CD14-positive monocyte (primary cell): ENCODE results near the gene CASTOR1. TPM values are rescaled to one million over a fixed set of nuclear protein-coding genes. Genes with fewer than 3 reads are reported as not detected.
A peak's percentile ranks its signal among the peaks of the same experiment; 100 is the strongest.

Experiments used
- DNase-seq, 3 donors: peaks; one replicate each; pipeline ENCODE4 v3.0.0-alpha.2; 2011 to 2022
- H2AFZ ChIP-seq: 2 replicates; pipeline ENCODE4 v1.6.0; 2012; ENCODE audit warnings: mild to moderate bottlenecking, low read depth, low read length, inconsistent platforms; ENCODE audit not compliant: insufficient read depth, poor library complexity, severe bottlenecking
- H3K27ac ChIP-seq, 2 donors: 1 replicate in 1 of 2; 2 replicates in 1 of 2; pipeline ENCODE4 v1.5.1; 2012 to 2013; ENCODE audit warnings: low read length in 2 of 2, control low read depth in 1 of 2, inconsistent platforms in 1 of 2, low read depth in 1 of 2, mild to moderate bottlenecking in 1 of 2
- H3K27me3 ChIP-seq, 2 donors: one replicate each; pipeline versions ENCODE4 v1.6.0 to v1.6.1; 2011 to 2013; ENCODE audit warnings: low read length in 2 of 2; ENCODE audit not compliant: control insufficient read depth in 2 of 2, insufficient read depth in 2 of 2
- H3K36me3 ChIP-seq, 2 donors: replicated peaks in 1 of 2; 1 replicate in 1 of 2; 2 replicates in 1 of 2; pipeline versions ENCODE4 v1.5.1 to v1.6.1; 2012 to 2013; ENCODE audit warnings: low read length in 2 of 2, control low read depth in 1 of 2, inconsistent platforms in 1 of 2, mild to moderate bottlenecking in 1 of 2; ENCODE audit not compliant: insufficient read depth in 2 of 2, control insufficient read depth in 1 of 2
- H3K4me1 ChIP-seq, 2 donors: 1 replicate in 1 of 2; 2 replicates in 1 of 2; pipeline versions ENCODE4 v1.5.1 to v1.6.1; 2012 to 2013; ENCODE audit warnings: low read length in 2 of 2, control low read depth in 1 of 2, inconsistent platforms in 1 of 2, mild to moderate bottlenecking in 1 of 2, moderate library complexity in 1 of 2; ENCODE audit not compliant: insufficient read depth in 2 of 2, control insufficient read depth in 1 of 2
- H3K4me2 ChIP-seq: replicated peaks from 2 replicates; pipeline ENCODE3; 2012; ENCODE audit warnings: low read length, moderate library complexity, mild to moderate bottlenecking; ENCODE audit not compliant: poor library complexity, severe bottlenecking; ENCODE audit errors: extremely low read depth
- H3K4me3 ChIP-seq, 3 experiments: fragments of 200-600 bp in 1 of 3; sonication (generic) in 1 of 3; replicated peaks in 1 of 3; 1 replicate in 2 of 3; 2 replicates in 1 of 3; pipeline ENCODE4 v1.5.1; 2011 to 2013; ENCODE audit warnings: low read length in 3 of 3, mild to moderate bottlenecking in 3 of 3, control low read depth in 2 of 3, low read depth in 2 of 3, inconsistent platforms in 1 of 3, moderate library complexity in 1 of 3
- H3K79me2 ChIP-seq: 2 replicates; pipeline ENCODE4 v1.6.0; 2012; ENCODE audit warnings: mild to moderate bottlenecking, control low read depth, inconsistent platforms, low read length, moderate library complexity; ENCODE audit not compliant: insufficient read depth
- H3K9ac ChIP-seq: 2 replicates; pipeline ENCODE4 v1.6.0; 2017; ENCODE audit warnings: low read length, mild to moderate bottlenecking; ENCODE audit not compliant: insufficient read depth, poor library complexity, severe bottlenecking
- H3K9me3 ChIP-seq, 2 donors: replicated peaks in 1 of 2; 1 replicate in 1 of 2; 2 replicates in 1 of 2; pipeline versions ENCODE4 v1.5.1 to v1.6.1; 2012 to 2013; ENCODE audit warnings: low read length in 2 of 2, control low read depth in 1 of 2; ENCODE audit not compliant: control insufficient read depth in 1 of 2, insufficient read depth in 1 of 2
- H4K20me1 ChIP-seq: 2 replicates; pipeline ENCODE4 v1.6.0; 2012; ENCODE audit warnings: mild to moderate bottlenecking, low read length, control low read depth, moderate library complexity; ENCODE audit not compliant: insufficient read depth
- H3K27ac Mint-ChIP-seq, 7 donors: one replicate each; pipeline ENCODE4 v1.8.0; 2020; ENCODE audit warnings: mild to moderate bottlenecking in 7 of 7, mixed read lengths in 7 of 7, moderate library complexity in 6 of 7, inconsistent platforms in 2 of 7
- H3K27me3 Mint-ChIP-seq, 3 donors: one replicate each; pipeline ENCODE4 v1.8.0; 2021 to 2022; ENCODE audit warnings: low read depth in 3 of 3, mild to moderate bottlenecking in 3 of 3, mixed read lengths in 3 of 3, moderate library complexity in 3 of 3, inconsistent platforms in 1 of 3
- H3K36me3 Mint-ChIP-seq, 2 donors: one replicate each; pipeline ENCODE4 v1.8.0; 2020; ENCODE audit warnings: mixed read lengths in 2 of 2, inconsistent platforms in 1 of 2, mild to moderate bottlenecking in 1 of 2
- H3K4me1 Mint-ChIP-seq: one replicate; pipeline ENCODE4 v1.8.0; 2020; ENCODE audit warnings: mild to moderate bottlenecking, mixed read lengths
- H3K4me3 Mint-ChIP-seq, 2 donors: one replicate each; pipeline ENCODE4 v1.8.0; 2020; ENCODE audit warnings: mild to moderate bottlenecking in 2 of 2, mixed read lengths in 2 of 2, moderate library complexity in 1 of 2
- H3K9me3 Mint-ChIP-seq, 7 donors: one replicate each; pipeline ENCODE4 v1.8.0; 2020 to 2022; ENCODE audit warnings: mixed read lengths in 7 of 7, mild to moderate bottlenecking in 6 of 7, moderate library complexity in 6 of 7, inconsistent platforms in 2 of 7
- WGBS: methylation state at CpG from one replicate; pipeline ENCODE4 v1.1.5; 2013; ENCODE audit warnings: missing lambda C conversion rate; ENCODE audit not compliant: insufficient coverage; 5-methylcytosine and 5-hydroxymethylcytosine counted together
- intact Hi-C, 2 donors: fragments of 100-400 bp; cut with micrococcal nuclease; formaldehyde crosslinking; loops; one replicate each; pipeline versions ENCODE4 v1.15.0 to v1.15.1; 2023
- polyA plus RNA-seq, 3 donors: library from polyadenylated mRNA; depleted of rRNA in 1 of 3; unstranded in 2 of 3; stranded (reverse) in 1 of 3; fragments of 300-500 nt in 2 of 3; fragments of >200 nt in 1 of 3; fragmentation: Illumina TruSeq in 2 of 3; gene quantifications; 1 replicate in 2 of 3; 2 replicates in 1 of 3; pipeline ENCODE4 v1.2.3, GENCODE V29; 2012 to 2021
- TF ChIP-seq, protein P1 (sequence below): fragments of 200-600 bp; IDR thresholded peaks from one replicate; pipeline ENCODE4 v1.8.0; 2022; ENCODE audit warnings: antibody characterized with exemption, mild to moderate bottlenecking

The CASTOR1 gene
- polyA plus RNA-seq, 3 donors: 6.4 to 15.5 (median 6.5) TPM

DNA sequence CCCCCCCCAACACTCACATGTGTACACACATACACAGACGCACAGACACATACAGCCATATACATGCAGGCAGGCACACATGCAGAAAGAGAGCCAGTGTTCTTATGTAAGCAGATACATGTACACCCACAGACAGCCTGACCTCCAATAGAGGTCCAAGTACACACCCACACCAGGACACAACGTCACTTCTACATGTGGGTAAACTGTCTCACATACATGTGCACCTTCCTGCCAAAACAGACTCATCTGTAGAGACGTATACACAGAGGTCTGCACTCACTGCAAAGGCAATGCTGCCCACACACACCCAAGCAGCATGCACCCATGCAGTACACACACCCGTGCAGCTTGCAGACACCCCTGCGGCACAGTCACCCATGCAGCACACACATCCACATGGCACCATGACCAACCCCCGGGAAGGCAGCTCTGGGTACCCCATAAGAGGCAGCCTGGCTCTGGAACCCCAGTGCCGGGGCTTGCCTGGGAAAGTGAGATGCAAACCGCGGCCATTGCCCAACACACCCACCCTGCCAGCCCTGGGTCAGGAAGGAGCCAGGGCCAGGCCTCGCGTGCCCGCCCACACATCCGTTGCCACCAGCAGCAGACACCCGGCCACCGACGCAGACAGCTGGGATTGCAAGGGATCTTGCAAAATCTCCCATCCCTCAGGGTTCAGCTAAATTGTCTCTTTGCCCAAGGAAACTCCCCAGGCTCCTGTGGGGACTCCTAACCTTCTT lies 10.1 kb downstream of the CASTOR1 start:
- intact Hi-C loops: no loop called here
- H3K79me2 ChIP-seq: no peaks in the 10 kb centered on the region
- H3K4me3 Mint-ChIP-seq: peak overlapping the region; percentile 56 to 67
- H2AFZ ChIP-seq: no peak overlapping the region
- H3K27me3 Mint-ChIP-seq: peaks cover 11 to 22% (median 19%) of the 10 kb centered on the region in 3 donors
- peak overlapping the region; percentile 76 to 95 (median 85) for H3K27ac Mint-ChIP-seq
- WGBS: 17% methylated on average over 10 of the region's 16 CpGs
- H3K4me3 ChIP-seq: peak overlapping the region in 1 of 3 experiments; percentile 37
- peaks cover 90% of the 10 kb centered on the region for H3K4me1 Mint-ChIP-seq
- H3K9me3 Mint-ChIP-seq: peaks cover 0 to 5% (median 0%) of the 10 kb centered on the region in 7 donors
- H3K36me3 Mint-ChIP-seq: peaks cover 3 to 21% of the 10 kb centered on the region in 2 donors
- H4K20me1 ChIP-seq: no peaks in the 10 kb centered on the region
- peaks cover 71 to 86% of the 10 kb centered on the region in 2 donors for H3K4me1 ChIP-seq
- DNase-seq: peak; percentile 88 to 92 (median 91)
- H3K27ac ChIP-seq: peak overlapping the region; percentile 21 to 70
- peak overlapping the region; percentile 37 for H3K9ac ChIP-seq
- H3K36me3 ChIP-seq: no peaks in the 10 kb centered on the region
- H3K9me3 ChIP-seq: no peaks in the 10 kb centered on the region
- peaks cover 0 to 10% of the 10 kb centered on the region in 2 donors for H3K27me3 ChIP-seq
- TF ChIP-seq, protein P1, sequence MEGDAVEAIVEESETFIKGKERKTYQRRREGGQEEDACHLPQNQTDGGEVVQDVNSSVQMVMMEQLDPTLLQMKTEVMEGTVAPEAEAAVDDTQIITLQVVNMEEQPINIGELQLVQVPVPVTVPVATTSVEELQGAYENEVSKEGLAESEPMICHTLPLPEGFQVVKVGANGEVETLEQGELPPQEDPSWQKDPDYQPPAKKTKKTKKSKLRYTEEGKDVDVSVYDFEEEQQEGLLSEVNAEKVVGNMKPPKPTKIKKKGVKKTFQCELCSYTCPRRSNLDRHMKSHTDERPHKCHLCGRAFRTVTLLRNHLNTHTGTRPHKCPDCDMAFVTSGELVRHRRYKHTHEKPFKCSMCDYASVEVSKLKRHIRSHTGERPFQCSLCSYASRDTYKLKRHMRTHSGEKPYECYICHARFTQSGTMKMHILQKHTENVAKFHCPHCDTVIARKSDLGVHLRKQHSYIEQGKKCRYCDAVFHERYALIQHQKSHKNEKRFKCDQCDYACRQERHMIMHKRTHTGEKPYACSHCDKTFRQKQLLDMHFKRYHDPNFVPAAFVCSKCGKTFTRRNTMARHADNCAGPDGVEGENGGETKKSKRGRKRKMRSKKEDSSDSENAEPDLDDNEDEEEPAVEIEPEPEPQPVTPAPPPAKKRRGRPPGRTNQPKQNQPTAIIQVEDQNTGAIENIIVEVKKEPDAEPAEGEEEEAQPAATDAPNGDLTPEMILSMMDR: no peak
- H3K4me2 ChIP-seq: peak overlapping the region; percentile 57

DNA sequence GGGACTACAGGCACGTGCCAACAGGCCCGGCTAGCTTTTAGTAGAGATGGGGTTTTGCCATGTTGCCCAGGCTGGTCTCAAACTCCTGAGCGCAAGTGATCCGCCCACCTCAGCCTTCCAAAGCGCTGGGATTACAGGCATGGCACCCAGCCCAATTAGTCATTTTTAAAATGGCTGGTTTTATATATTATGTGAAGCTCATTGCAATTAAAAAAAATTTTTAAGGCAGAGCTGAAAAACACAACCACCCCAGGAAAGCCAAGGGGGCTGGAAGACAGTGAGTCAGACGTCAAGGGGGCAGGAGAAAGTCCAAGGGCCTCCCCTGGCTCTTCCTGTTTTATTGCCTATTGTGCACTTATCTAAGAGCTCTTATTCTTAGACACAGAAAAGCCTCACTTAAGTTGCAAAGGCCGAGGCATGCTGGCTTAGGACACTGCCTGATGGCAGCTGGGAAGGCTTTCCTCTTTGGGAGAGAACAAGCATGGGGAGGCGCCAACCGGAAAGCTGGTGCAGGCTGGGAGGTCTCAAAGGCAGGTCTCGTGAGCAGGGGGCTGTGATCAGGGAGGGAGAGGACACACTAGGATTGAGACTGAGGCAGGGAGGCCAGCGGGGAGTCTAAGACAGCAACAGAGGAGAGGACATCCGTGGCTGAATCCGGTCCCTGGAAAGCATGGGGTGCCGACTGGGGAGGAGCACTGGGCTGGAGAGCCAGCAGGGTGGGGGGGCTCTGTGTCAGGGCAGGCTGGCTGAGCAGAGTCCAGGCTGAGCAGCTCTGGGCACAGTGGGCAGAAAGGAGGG lies 11.6 kb downstream of the CASTOR1 start:
- TF ChIP-seq, protein P1: no peak
- H3K27me3 ChIP-seq: peaks cover 0 to 10% of the 10 kb centered on the region in 2 donors
- H3K27ac ChIP-seq: peak overlapping the region in 1 of 2 donors; percentile 64
- Mint-ChIP-seq H3K27ac (peak overlapping the region; percentile 44 to 95 (median 89)), H3K4me1 (peaks cover 92% of the 10 kb centered on the region), H3K4me3 (peak overlapping the region; percentile 63 to 82), H3K9me3 (peaks cover 0 to 5% (median 0%) of the 10 kb centered on the region in 7 donors), H3K36me3 (peaks cover 3 to 25% of the 10 kb centered on the region in 2 donors), H3K27me3 (peaks cover 11 to 25% (median 20%) of the 10 kb centered on the region in 3 donors)
- intact Hi-C loops: no loop called here
- H3K4me1 ChIP-seq: peaks cover 77 to 86% of the 10 kb centered on the region in 2 donors
- H3K36me3 ChIP-seq: no peaks in the 10 kb centered on the region
- WGBS: 21% methylated on average over 8 of the region's 14 CpGs
- peak overlapping the region; percentile 49 for H3K9ac ChIP-seq
- no peaks in the 10 kb centered on the region for H3K79me2 ChIP-seq
- H3K4me3 ChIP-seq: peak overlapping the region in 1 of 3 experiments; percentile 36
- H3K9me3 ChIP-seq: no peaks in the 10 kb centered on the region
- peak overlapping the region; percentile 53 for H3K4me2 ChIP-seq
- H4K20me1 ChIP-seq: no peaks in the 10 kb centered on the region
- no peak overlapping the region for H2AFZ ChIP-seq
- peak; percentile 78 to 91 (median 84) for DNase-seq
